ENCODE data around the gene NELL1.

Gene NELL1

DNA sequence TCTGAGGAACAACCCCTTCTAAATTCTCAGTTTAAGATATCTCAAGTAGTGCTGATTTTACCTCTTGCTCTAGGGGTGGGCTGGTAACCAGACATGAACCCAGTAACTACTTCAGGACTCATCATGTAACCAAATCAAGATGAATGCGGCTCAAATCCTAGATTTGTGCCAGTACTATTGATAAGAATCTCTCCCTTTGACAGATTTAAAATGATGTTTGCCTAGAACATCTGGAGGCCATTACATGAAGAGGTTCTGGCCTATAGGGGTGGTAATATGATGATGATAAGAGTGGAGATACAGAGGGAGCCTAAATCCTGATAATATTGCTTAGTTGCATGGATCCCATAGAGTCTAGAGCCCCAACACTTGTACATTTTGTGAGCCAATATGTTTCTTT, 850.9 kb downstream of the NELL1 start:
- no peak for DNase-seq

DNA sequence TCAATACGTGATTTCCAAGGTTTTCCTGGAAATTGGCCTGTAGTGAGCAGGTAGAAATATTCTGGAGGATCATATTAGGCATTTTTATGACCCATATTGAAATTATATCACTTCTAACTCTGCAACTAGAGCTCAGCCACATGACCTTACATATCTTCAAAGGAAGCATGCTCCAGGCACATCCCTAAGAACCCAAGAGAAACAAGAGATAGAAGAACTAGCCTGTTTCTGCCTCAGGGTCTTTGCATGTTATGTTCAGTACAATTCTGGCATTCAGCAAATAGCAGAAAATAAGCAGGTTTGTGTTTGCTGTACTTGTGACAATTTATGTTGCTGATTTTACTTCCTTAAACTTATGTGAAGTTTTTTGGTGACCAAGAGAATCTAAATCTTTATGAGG, 859.8 kb downstream of the NELL1 start:
- no peak for DNase-seq

DNA sequence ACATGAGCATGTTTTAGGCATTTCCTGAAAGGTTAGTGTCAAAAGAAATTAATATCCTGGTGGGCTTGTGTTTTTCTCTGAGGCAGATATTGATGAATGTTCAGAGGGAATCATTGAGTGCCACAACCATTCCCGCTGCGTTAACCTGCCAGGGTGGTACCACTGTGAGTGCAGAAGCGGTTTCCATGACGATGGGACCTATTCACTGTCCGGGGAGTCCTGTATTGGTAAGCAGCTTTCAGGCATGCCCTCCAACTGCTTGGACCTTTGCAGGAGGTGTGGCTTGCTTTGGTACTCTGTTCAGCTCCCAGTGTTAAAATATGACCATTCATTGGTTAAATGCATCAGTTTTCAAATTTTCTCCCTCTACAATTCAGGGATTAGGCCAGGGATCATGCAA, 864.9 kb downstream of the NELL1 start:
- DNase-seq = no peak

DNA sequence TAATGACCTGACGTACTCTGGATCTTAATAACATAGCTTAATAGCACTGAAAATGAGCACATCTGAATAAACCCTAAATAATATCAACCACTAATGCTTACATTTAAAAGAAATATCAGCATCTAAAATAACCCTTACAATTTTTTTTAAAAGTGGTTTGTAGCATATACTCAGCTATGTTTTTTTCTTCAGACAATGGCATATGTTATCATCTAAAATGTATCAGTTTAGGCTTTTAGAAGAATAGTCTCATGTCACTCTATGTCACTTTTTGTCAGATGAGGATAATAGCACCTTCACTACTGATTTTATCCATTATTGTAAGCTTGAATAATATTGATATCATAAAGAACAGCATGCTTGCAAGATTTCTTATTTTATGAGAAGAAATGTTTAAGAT, 868.6 kb downstream of the NELL1 start:
- DNase-seq = no peak

DNA sequence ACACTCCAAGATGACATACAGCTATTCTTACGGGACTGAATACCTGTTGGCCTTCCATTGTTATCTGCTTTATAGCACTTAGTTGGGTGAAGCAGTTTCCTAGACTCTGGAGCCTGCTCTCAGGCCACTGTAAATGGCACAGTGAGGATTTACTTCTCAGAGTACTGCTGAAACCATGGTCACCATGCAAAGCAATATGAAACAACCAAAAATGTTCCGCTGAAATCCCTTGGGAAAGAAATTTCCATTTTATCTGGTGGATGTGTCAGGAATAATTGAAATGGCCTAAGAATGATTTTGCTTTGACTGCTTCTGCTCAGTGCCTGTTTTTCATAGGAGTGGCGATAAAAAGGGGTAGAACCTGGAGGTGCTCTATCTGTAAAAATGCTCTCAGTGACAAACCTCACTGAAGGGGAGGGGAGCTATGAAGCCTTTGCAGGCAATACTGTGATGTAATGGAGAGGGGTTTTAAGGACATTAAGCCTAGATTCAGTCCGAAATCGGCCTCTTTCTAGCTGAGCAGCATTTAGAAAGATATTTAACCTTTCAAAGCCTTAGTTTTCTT, 871.9 kb downstream of the NELL1 start:
- no peak for DNase-seq

DNA sequence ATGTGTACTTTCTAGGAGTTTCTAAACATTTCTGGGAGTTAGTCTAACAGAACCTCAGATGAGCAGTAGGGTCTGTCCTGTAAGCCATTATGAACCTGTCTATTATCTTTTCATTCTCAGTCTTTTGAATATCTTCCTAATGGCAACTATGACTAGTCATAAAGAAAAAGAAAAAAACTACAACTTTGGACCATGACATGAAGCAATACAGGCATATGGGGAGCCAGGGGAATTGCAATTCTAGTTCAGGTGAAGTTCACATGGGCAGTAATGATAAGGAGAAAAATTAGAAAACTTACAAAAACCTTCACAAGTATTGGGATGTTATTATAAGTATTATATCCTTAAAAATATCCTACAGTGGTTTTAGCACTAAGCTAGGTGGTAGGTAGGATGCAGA, 874.5 kb downstream of the NELL1 start:
- DNase-seq = no peak

DNA sequence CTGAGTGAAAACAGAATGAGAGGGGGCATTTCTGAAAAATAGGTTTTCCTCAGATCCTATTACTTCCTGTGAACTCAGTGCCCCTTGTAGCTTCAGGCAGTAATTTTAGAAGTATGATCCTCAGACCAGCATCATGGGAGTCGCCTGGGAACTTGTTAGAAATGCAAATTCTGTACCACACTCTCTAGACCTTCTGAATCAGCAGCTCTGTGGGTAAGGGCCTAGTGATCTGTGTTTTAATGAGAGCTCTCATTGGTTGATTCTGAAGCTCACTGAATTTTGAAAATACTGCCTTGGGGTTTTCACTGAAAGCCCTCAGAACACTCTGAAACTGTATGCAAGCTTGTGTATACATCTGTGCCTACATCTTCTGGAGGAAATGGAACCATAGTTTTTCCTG, 876.3 kb downstream of the NELL1 start:
- DNase-seq = no peak

DNA sequence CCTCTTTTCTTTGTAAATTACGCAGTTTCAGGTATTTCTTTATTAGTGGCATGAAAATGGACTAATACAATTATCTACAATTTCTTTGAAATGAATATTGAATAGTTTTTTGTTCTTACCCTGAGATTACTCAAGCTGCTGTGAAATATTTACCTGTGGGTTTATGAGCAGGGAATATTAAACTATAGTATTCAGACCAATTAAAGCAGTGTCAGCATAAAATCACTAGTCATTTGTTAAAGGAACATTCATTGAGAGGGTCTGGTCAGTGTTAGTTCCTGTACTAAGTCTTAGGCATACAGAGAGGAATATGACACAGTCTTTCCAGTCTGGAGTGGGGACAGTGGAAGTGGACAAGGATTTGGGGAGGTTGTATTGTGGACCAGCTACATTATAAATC, 877.3 kb downstream of the NELL1 start:
- DNase-seq = no peak

DNA sequence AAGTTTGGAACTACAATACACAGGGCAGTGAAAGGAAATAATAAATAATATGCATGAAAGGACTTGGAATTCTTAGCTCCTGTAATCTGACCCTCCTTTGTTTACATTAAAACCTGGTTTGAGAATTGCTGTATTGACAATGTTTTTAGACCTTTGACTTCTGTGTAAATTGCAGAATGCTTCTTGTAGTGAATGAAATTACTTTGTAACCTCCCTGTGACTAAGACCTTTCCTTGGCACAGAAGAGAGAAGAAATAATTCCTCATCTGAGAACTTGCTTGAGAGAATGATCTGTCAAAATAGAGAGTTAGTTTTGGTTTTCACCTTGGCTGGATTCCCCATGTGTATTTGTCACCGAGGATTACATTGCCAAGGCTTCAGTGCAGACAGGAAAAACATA, 883.5 kb downstream of the NELL1 start:
- no peak for DNase-seq

DNA sequence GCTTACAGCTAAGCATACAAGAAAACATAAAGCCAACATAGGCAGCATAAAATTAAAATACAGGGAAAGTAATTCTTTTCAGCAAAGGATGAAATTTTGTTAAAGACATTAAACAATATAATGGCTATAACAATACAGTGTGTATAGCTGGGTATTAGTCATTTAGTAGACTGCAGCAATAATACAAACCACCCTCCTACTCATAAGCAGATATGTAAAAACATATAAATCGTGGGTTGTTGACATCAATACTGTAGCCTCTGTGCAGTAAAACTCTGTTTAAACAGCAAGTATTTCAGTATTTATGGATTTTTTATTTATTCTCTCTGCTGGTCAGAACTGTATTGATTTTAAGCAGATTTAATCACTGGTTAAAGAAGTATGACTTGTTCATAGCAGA, 884.4 kb downstream of the NELL1 start:
- no peak for DNase-seq

DNA sequence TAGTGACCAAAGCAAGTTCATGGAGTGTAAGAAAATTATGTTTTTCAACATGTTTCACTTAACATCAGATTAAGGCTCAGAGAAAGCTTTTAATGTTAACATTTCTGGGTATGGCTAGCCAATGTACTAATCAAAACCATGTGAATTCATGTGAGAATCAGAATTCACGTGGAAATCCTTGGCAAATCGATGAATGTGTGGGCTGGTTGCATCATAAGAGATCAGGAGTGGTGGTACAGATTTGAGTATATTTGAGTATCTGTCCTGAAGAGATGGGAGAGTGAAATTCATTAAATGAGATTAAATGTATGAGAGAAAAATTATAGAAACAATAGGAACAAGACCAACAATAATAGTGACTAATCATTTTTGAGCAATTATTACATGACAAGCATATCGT, 884.9 kb downstream of the NELL1 start:
- no peak for DNase-seq

DNA sequence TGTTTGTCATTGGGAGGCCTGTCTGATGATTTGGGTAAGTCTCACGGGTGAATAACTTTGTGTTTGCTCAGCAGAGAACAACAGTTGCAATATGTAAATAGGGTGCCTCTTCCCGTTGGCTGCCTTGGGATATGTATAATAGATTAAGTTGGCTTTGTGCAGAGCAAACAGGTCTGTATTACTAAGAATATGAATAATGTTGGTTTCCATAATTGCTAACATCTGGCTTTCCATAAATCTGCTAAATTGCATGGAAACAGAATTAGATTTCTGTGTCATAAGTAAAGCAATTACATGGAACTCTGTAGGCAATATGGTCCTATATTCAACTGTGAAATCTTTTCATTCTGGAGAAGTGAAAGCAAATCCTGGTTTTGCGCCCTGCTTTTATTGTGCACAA, 887.5 kb downstream of the NELL1 start:
- DNase-seq = peak; percentile 74 to 81

DNA sequence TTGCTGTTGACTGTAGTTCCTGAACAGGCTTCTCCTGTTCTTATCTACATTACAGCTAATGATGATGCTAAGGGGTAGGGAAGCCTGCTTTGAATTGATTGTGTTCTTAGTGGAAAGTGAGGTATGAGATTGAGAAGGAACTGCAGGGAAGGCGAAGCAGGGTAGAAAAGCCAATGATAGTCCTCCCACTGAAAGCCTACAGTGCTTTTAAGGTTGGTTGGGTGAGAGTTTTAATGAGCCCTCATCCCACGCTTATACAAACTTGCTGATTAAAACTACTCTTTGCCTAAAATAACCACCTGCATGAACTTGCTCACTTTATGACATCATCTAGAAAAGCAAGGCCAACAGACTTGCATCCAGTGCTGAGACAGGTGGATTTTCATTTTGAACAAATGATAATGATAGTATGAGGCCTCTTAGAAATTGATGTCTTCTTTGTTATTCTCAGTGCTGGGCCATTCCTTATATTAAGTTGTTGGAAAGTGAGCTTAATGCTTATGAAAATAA, 891.1 kb downstream of the NELL1 start:
- DNase-seq = no peak

DNA sequence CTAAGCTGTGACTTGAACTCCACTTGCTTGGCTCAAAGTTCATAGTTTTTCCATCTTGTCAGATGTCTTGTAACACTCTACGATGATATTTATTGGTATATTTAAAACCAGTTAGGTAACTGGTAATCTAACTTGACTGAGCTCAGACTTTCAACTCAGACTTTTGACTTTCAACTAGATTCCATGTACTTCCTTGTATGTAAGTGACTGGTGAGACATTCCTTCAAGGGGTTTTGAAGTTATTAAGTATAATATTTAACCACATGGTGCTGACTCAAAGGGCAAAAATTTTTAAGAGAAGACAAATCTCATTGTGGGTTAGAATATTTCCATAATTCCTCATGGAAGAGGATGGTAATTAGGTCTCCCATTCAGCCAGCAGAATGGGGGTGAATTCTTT, 892.2 kb downstream of the NELL1 start:
- DNase-seq = no peak

DNA sequence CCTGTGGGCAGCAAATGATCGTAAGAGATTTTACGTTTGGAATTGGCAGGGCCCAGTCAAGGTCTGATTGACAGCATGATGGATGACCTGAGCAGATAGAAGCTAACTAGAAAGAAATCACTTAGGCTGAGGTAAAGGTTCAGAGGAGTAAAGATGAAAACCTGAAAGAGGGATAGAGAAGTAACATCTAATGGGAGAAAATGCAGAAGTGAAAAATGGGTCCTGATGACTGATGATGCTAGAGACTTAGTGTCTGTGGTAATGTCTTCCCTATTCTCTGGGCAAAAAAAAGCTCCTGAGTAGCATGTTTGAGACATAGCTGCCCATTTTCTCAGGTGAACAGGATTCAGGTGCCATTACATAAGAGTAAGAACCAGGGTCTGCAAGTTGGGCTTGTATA, 894.7 kb downstream of the NELL1 start:
- no peak for DNase-seq

DNA sequence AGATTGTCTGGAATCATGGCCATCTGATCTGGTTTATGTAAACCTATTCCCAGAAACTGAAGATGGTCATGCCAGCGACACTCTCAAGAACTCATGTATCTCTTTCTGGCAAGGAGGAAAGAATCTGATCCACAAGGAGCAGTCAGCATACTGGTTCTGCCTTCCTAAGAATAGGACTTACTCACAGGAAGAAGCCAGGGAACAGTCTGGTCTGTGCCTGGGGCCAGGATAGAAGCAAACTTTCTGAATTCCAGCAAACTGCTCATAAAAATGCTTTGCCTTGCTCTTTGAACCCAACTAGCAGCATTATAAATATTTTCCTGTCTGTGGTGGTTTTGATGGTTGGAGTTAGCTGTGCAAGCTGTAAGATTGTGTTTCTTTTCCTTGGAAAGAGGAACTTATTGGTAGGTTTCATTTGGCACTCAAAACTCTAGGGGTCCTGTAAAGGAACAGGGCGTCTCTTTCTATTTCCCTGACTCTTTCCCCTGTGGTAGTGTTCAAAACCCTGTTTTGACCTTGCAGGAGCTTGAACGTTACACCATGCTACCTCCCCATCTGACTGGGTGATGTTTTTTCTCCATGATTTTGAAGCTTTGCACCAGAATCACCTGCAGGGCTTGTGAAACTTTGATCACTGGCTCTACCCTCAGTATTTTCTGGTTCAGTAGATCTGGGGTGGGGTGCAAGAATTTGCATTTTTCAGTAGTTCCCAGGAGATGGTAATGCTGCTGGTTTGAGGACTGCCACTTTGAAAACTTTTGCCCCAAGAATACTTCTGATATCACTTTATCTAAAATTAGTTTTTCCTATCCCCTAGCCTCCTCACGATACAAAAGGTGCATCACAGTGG, 895.7 kb downstream of the NELL1 start:
- no peak for DNase-seq

DNA sequence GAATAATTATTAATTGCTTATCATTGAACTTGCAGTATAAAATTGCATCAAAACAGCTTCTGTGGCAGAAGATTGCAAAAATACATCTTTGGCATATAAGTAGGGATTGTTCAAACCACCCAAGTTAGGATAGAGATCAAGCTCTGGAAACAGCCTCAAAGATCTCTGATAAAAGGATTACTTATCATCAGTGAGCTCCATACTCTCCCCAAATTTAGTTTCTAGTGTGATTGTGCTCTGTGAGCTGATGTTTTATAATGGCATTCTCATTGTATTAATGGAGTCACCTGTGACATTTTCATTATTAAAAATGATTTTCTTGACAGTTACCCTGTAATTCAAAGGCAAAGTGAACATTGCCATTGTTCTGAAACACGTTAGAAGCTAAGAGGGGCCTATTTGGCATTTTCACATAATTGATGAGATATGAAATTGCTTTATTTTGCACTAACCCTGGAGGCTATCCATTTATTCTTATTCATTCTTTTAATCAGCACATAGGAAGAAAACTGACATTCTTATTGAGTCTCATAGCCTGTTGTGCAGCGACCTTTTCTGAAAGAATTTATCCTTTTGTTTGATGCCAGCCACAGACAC, 897.2 kb downstream of the NELL1 start:
- no peak for DNase-seq

DNA sequence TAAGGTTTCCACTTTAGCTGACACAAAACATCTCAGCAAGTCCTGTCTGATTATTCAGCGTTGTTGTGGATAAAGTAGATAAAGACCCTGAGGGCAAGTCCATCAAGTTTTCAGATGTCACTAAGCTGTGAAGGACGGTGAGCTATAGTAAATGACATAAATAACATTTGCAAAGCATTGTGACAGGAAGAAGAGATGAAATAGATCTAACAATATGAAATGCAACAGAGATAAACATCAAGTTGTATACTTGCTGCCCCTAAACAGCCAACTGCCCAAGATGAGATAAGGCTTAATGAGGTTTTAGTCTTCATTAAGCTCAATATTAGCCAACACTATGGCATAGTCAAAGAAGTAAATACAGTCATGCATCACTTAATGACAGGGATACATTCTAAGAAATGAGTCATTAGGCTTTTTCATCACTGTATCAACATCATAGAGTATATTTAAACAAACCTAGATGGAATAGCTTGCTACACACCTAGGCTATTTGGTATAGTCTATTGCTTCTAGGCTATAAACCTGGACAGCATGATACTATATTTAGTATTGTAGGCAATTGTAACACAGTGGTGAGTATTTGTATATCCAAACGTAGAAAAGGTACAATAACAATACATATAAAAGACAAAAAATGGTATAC, 898.4 kb downstream of the NELL1 start:
- DNase-seq = peak; percentile 66 to 86

DNA sequence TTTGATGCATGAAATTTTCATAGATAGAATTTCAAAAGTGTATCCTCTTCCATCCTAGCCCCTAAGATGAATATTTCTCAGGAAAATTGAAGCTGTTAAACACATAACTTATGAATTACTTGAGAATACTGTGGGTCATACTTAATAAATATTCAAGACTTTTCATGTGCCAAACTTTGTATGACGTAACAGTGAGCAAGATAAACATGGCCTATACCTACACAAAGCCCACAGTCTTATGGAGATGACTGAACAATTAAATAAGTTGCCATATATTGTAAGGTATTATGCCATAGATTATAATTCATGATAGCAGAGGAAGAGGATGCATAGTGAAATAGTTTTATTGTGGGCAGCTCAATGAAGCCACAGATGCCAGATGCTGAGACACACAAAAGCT, 902.8 kb downstream of the NELL1 start:
- no peak for DNase-seq

DNA sequence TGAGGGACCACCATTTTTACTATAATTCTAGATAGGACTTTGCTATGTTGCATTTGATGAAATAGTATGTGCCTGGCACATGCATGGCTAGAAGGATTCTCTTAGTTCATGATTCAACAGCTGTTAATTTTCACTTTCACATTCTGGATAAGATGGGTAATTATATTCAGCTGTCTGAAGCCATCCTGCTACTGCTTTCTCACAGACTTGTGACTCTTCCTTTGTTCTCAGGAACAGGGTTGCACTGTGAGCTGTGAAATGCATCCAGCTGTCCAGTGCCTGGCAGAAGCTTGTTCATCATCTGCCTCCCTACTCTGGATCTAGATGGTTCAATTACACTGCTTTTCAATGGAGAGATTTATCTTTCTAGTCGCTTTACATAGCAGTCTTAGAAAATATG, 913.4 kb downstream of the NELL1 start:
- DNase-seq = no peak

DNA sequence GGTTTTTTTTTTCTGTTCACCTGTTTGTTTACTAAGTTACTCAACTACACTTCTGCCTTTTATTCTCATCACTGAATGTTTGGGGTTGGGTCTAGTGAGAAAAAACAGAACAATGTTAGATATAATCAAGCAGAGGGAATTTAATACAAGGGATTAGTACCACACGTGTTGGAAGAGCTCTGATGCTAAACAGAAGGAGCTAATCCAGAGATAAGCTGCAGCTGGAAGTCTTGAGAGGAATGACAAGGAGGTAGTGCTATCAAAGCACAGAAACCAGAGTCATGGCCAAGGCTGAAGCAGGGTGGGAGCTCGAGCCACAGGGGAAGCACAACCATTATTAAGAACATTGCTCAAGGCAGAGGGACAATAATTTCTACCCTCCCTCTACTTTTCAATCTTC, 919.4 kb downstream of the NELL1 start:
- DNase-seq = no peak

DNA sequence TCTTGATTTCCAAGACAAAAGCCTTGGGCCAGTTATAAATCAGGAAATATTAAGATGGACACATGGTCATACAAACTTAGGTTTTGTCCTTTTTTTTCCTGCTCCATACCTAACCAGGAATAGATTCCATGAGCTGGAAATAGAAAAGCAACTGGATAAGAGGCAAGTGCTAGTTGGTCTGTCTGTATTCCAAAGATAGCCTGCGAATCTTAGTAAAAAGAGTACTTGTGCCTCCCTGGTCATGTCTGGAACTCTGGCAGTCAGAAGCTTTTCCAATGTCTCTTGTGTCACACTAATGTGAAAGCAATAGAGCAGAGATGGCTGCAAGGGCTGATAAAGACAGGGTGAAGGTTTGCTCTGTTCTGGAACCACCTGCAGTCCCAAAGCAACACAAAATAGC, 933.3 kb downstream of the NELL1 start:
- DNase-seq = no peak

DNA sequence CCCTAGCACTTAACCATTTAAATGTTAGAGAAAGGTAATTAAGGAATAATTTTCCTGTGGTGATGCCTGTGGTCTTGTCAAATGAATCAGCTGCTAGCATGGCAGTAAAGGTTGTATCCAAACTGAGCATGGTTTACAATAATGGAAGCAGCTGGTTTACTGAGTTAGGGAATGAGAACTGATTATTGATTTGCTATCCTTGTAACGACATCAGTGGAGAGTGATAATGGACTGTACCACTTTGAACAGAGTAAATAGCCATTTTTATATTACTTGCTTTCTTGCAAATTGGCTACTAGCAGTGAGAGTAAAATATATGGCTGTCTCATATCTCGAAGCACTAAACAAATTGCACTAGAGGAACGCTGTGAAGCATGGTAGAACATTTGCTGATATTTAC, 934.5 kb downstream of the NELL1 start:
- DNase-seq = no peak

DNA sequence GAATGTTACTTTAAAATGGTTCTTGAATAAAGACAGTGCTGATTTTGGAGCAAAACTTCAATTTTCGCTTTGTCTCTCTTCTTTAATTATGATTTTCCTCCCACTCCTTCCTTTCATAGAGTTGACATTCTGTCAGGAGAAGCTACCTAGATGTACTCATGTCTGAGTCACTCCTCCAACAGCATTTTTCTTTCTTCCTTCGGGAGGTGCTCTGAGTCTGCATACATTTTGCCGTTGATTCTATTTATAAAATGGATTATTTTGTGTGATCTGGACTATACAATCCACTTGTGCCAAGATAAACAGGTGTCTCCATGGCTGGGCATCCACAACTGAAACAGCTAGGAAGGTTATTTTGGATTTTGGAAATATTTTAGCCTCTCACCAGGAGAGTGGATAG, 935.2 kb downstream of the NELL1 start:
- DNase-seq = no peak
